Vagina (tissue), 2 donors: ENCODE measurements around the gene SLC38A4. TPM values are rescaled to one million over a fixed set of nuclear protein-coding genes. Genes with fewer than 3 reads are reported as not detected.

ENCODE experiments used
- DNase-seq, 2 donors: peaks; one replicate each; pipeline ENCODE4 v3.0.0-alpha.2; 2017; ENCODE audit errors: extremely low spot score in 2 of 2
- H3K27ac ChIP-seq: fragments of 200-600 bp; sonication (generic); one replicate; pipeline ENCODE4 v1.5.1; 2019
- H3K27me3 ChIP-seq: fragments of 200-600 bp; sonication (generic); one replicate; pipeline ENCODE4 v1.5.1; 2019
- H3K36me3 ChIP-seq, 2 donors: fragments of 200-600 bp; sonication (generic); one replicate each; pipeline ENCODE4 v1.5.1; 2017 to 2019
- H3K4me1 ChIP-seq: fragments of 200-600 bp; sonication (generic); one replicate; pipeline ENCODE4 v1.5.1; 2019
- H3K4me3 ChIP-seq, 2 donors: fragments of 200-600 bp; sonication (generic); 1 replicate in 1 of 2; 2 replicates in 1 of 2; pipeline ENCODE4 v1.5.1; 2016 to 2019
- H3K9me3 ChIP-seq: fragments of 200-600 bp; sonication (generic); one replicate; pipeline ENCODE4 v1.5.1; 2019
- CTCF ChIP-seq, 3 experiments: fragments of 450-650 bp in 2 of 3; fragments of 200-600 bp in 1 of 3; sonication (generic) in 1 of 3; IDR thresholded peaks; one replicate each; pipeline ENCODE4 v1.5.1; 2017 to 2019; ENCODE audit warnings: antibody characterized with exemption in 3 of 3, mild to moderate bottlenecking in 2 of 3, moderate library complexity in 2 of 3
- POLR2A ChIP-seq, 2 donors: fragments of 450-650 bp; IDR thresholded peaks; one replicate each; pipeline ENCODE4 v1.6.1; 2017; ENCODE audit warnings: antibody characterized with exemption in 2 of 2, mild to moderate bottlenecking in 2 of 2, moderate library complexity in 2 of 2
- POLR2AphosphoS5 ChIP-seq, 2 donors: sonication (generic); formaldehyde crosslinking; IDR thresholded peaks; one replicate each; pipeline ENCODE4 v1.9.0; 2017; ENCODE audit warnings: antibody characterized with exemption in 2 of 2, mild to moderate bottlenecking in 2 of 2, low read depth in 1 of 2; ENCODE audit not compliant: insufficient read depth in 1 of 2
- intact Hi-C: fragments of 100-400 bp; cut with DNase I; formaldehyde crosslinking; loops from one replicate; pipeline ENCODE4 v1.15.1; 2023
- total RNA-seq: library from RNA; depleted of rRNA; stranded (reverse); fragments of >200 nt; gene quantifications from one replicate; pipeline ENCODE4 v1.2.3, GENCODE V29; 2016

Gene SLC38A4
- total RNA-seq, 1 donor from 2014 or later, result not detected

GRCh38 chr12:46832130-46832704 is 6.4 kb upstream of the SLC38A4 start:
- Histone ChIP-seq H3K27me3 (no peaks in the 10 kb centered on the region), H3K9me3 (no peaks in the 10 kb centered on the region), H3K4me3 (no peak overlapping the region), H3K4me1 (peaks cover 17% of the 10 kb centered on the region), H3K27ac (no peak overlapping the region), H3K36me3 (no peaks in the 10 kb centered on the region)
- intact Hi-C loops, result no loop called here
- TF ChIP-seq CTCF (IDR thresholded peaks at IDR 0.05), result no peak
- TF ChIP-seq POLR2AphosphoS5 (IDR thresholded peaks at IDR 0.05; ENCODE audit: insufficient read depth in 1 of 2, low read depth in 1 of 2), result no peak
- TF ChIP-seq POLR2A (IDR thresholded peaks at IDR 0.05), result no peak
- no peak for DNase-seq

GRCh38 chr12:46831335-46832129 is 5.7 kb upstream of the SLC38A4 start:
- no peaks in the 10 kb centered on the region for H3K27me3 ChIP-seq
- intact Hi-C loops, result no loop called here

GRCh38 chr12:46830731-46831334 is 5.0 kb upstream of the SLC38A4 start:
- TF ChIP-seq POLR2A (IDR thresholded peaks at IDR 0.05), result no peak
- TF ChIP-seq POLR2AphosphoS5 (IDR thresholded peaks at IDR 0.05; ENCODE audit: insufficient read depth in 1 of 2, low read depth in 1 of 2), result no peak
- TF ChIP-seq CTCF (IDR thresholded peaks at IDR 0.05), result no peak
- intact Hi-C loops, result no loop called here
- H3K4me3 ChIP-seq, result peak overlapping the region; percentile 21 to 33
- H3K9me3 ChIP-seq, result no peaks in the 10 kb centered on the region
- H3K4me1 ChIP-seq, result peaks cover 19% of the 10 kb centered on the region
- DNase-seq, result no peak
- H3K27me3 ChIP-seq, result no peaks in the 10 kb centered on the region
- H3K27ac ChIP-seq, result no peak overlapping the region
- no peaks in the 10 kb centered on the region for H3K36me3 ChIP-seq

More at GRCh38 chr12:46831335-46832129, 5.7 kb upstream of the SLC38A4 start:
- TF ChIP-seq POLR2A (IDR thresholded peaks at IDR 0.05) (no peak), POLR2AphosphoS5 (IDR thresholded peaks at IDR 0.05; ENCODE audit: insufficient read depth in 1 of 2, low read depth in 1 of 2) (no peak), CTCF (IDR thresholded peaks at IDR 0.05) (no peak)
- Histone ChIP-seq H3K4me1 (peaks cover 17% of the 10 kb centered on the region), H3K4me3 (peak overlapping the region; percentile 21 to 33), H3K36me3 (no peaks in the 10 kb centered on the region), H3K9me3 (no peaks in the 10 kb centered on the region), H3K27ac (no peak overlapping the region)
- DNase-seq, result no peak

GRCh38 chr12:46824709-46825108 is 1.1 kb downstream of the SLC38A4 start:
- Histone ChIP-seq H3K4me1 (peaks cover 5% of the 10 kb centered on the region), H3K27me3 (no peaks in the 10 kb centered on the region), H3K36me3 (no peaks in the 10 kb centered on the region), H3K27ac (no peak overlapping the region), H3K4me3 (no peak overlapping the region), H3K9me3 (no peaks in the 10 kb centered on the region)
- no peak for DNase-seq
- TF ChIP-seq POLR2A (IDR thresholded peaks at IDR 0.05) (no peak), CTCF (IDR thresholded peaks at IDR 0.05) (no peak), POLR2AphosphoS5 (IDR thresholded peaks at IDR 0.05; ENCODE audit: insufficient read depth in 1 of 2, low read depth in 1 of 2) (no peak)
- intact Hi-C loops, result loop anchor here (5.0 kb wide), 1 partner anchor 887 kb away; no protein-coding TSS in a partner anchor
